Trophoblast cell (in vitro differentiated cells and primary cell): ENCODE results near the gene PLEKHM3.

ENCODE experiments used
- DNase-seq, 2 donors: peaks; one replicate each; pipeline ENCODE4 v3.0.0-alpha.2; 2016
- H2AFZ ChIP-seq: 2 replicates; pipeline ENCODE4 v1.6.1; 2013; ENCODE audit warnings: low read length, moderate library complexity, mild to moderate bottlenecking; ENCODE audit not compliant: insufficient read depth, poor library complexity
- H2AK5ac ChIP-seq: 2 replicates; pipeline ENCODE4 v1.6.1; 2013; ENCODE audit warnings: mild to moderate bottlenecking, low read length
- H2BK120ac ChIP-seq: 2 replicates; pipeline ENCODE4 v1.6.1; 2013; ENCODE audit warnings: low read length, mild to moderate bottlenecking, moderate library complexity; ENCODE audit not compliant: insufficient read depth, poor library complexity
- H2BK12ac ChIP-seq: 2 replicates; pipeline ENCODE4 v1.6.1; 2013; ENCODE audit warnings: mild to moderate bottlenecking, low read length, moderate library complexity
- H2BK5ac ChIP-seq: 2 replicates; pipeline ENCODE4 v1.6.1; 2013; ENCODE audit warnings: low read length, low read depth, moderate library complexity, mild to moderate bottlenecking; ENCODE audit not compliant: poor library complexity
- H3K14ac ChIP-seq: 2 replicates; pipeline ENCODE4 v1.6.1; 2013; ENCODE audit warnings: mild to moderate bottlenecking, low read length
- H3K18ac ChIP-seq: 2 replicates; pipeline ENCODE4 v1.6.1; 2013; ENCODE audit warnings: mild to moderate bottlenecking, low read length
- H3K23ac ChIP-seq: 2 replicates; pipeline ENCODE4 v1.6.1; 2013; ENCODE audit warnings: low read length
- H3K27ac ChIP-seq: 2 replicates; pipeline ENCODE4 v1.5.1; 2013; ENCODE audit warnings: low read depth, mild to moderate bottlenecking, inconsistent platforms, low read length, moderate library complexity
- H3K27me3 ChIP-seq: 2 replicates; pipeline ENCODE4 v1.6.1; 2013; ENCODE audit warnings: inconsistent platforms, mild to moderate bottlenecking, low read length, moderate library complexity; ENCODE audit not compliant: insufficient read depth
- H3K36me3 ChIP-seq, 2 experiments: 1 replicate in 1 of 2; 2 replicates in 1 of 2; pipeline ENCODE4 v1.6.1; 2013; ENCODE audit warnings: low read length in 2 of 2, mild to moderate bottlenecking in 2 of 2, moderate library complexity in 1 of 2; ENCODE audit not compliant: insufficient read depth in 2 of 2, control insufficient read depth in 1 of 2
- H3K4ac ChIP-seq: 2 replicates; pipeline ENCODE4 v1.6.1; 2013; ENCODE audit warnings: low read depth, mild to moderate bottlenecking, low read length, moderate library complexity
- H3K4me1 ChIP-seq, 2 experiments: 1 replicate in 1 of 2; 2 replicates in 1 of 2; pipeline ENCODE4 v1.6.1; 2013; ENCODE audit warnings: low read length in 2 of 2, mild to moderate bottlenecking in 2 of 2, moderate library complexity in 1 of 2; ENCODE audit not compliant: insufficient read depth in 2 of 2, control insufficient read depth in 1 of 2
- H3K4me2 ChIP-seq: 2 replicates; pipeline ENCODE4 v1.6.1; 2013; ENCODE audit warnings: inconsistent platforms, mild to moderate bottlenecking, low read length, moderate library complexity
- H3K4me3 ChIP-seq: 2 replicates; pipeline ENCODE4 v1.5.1; 2013; ENCODE audit warnings: mild to moderate bottlenecking, low read depth, low read length, inconsistent platforms
- H3K79me1 ChIP-seq: one replicate; pipeline ENCODE4 v1.6.1; 2013; ENCODE audit warnings: low read length
- H3K79me2 ChIP-seq: 2 replicates; pipeline ENCODE4 v1.6.1; 2013; ENCODE audit warnings: low read length, mild to moderate bottlenecking; ENCODE audit not compliant: control insufficient read depth, insufficient read depth, poor library complexity
- H3K9ac ChIP-seq: 2 replicates; pipeline ENCODE4 v1.6.1; 2013; ENCODE audit warnings: mild to moderate bottlenecking, low read length
- H3K9me3 ChIP-seq: 2 replicates; pipeline ENCODE4 v1.6.1; 2013; ENCODE audit warnings: low read depth, mild to moderate bottlenecking, control low read depth, inconsistent platforms, low read length; ENCODE audit not compliant: insufficient read depth
- H4K12ac ChIP-seq: 2 replicates; pipeline ENCODE4 v1.6.1; 2013; ENCODE audit warnings: low read depth, mild to moderate bottlenecking, low read length, moderate library complexity
- H4K8ac ChIP-seq: 2 replicates; pipeline ENCODE4 v1.6.1; 2013; ENCODE audit warnings: low read depth, mild to moderate bottlenecking, low read length, moderate library complexity
- H4K91ac ChIP-seq: one replicate; pipeline ENCODE4 v1.6.1; 2013; ENCODE audit warnings: low read depth, mild to moderate bottlenecking, low read length, moderate library complexity
- WGBS: extraction: QIAGEN DNeasy Blood & Tissue Kit; methylation state at CpG from one replicate; pipeline ENCODE4 v1.1.7; 2013; ENCODE audit warnings: missing lambda C conversion rate; ENCODE audit not compliant: insufficient read length, insufficient coverage; ENCODE audit errors: extremely low coverage; 5-methylcytosine and 5-hydroxymethylcytosine counted together

The PLEKHM3 gene

DNA sequence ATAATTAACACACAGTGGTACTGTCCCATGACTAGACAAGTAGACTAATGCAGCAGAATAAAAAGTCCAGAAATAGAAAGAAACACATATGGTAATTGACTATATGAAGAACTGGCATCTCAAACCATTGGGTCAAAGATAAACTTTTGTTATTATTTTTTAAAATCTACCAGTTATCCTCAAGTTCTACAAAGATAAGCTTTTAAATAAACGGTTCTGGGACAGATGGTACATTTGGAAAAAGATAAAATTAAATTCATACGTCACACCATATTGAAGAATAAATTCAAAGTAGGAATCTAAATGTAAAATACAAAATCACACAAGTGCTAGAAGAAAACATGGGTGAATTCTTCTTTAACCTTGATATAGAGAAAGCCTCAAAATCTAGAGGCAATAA, 37.6 kb upstream of the PLEKHM3 start:
- Histone ChIP-seq H3K18ac (no peak overlapping the region), H3K4ac (no peak overlapping the region), H3K14ac (no peak overlapping the region), H2AK5ac (no peak overlapping the region), H3K4me2 (no peak overlapping the region), H3K4me3 (no peak overlapping the region), H3K27me3 (no peaks in the 10 kb centered on the region), H3K27ac (no peak overlapping the region), H2BK5ac (no peak overlapping the region), H3K9me3 (no peaks in the 10 kb centered on the region), H4K8ac (no peak overlapping the region), H3K23ac (no peak overlapping the region), H3K36me3 (no peaks in the 10 kb centered on the region), H3K79me2 (no peaks in the 10 kb centered on the region), H4K91ac (no peak overlapping the region), H2AFZ (no peak overlapping the region), H3K9ac (no peak overlapping the region), H3K79me1 (no peaks in the 10 kb centered on the region), H2BK120ac (no peak overlapping the region), H2BK12ac (no peak overlapping the region), H3K4me1 (no peaks in the 10 kb centered on the region), H4K12ac (no peak overlapping the region)
- DNase-seq, result no peak
- WGBS, result no CpG with 5 or more reads among the region's 2 CpGs

DNA sequence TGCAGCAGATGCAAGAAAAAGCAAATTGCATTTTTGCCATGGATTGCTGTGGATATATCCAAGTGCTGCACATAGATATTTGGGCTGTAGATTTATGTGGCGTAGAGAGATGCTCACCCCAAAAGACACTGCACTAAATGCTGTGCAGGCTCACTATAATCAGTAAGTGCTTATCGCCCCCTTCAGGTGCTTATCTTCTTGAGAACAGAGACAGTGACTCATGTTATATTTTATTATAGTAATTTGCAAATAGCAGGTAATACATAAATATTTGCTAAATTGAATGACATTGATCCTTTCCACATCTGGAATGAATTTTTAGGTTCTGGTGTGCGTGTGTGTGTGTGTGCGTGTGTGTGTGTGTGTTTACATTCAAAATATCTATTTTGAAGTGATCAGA, 36.8 kb upstream of the PLEKHM3 start:
- Histone ChIP-seq H3K79me2 (no peaks in the 10 kb centered on the region), H3K9ac (no peak overlapping the region), H3K18ac (no peak overlapping the region), H3K27me3 (no peaks in the 10 kb centered on the region), H2AK5ac (no peak overlapping the region), H3K36me3 (no peaks in the 10 kb centered on the region), H4K91ac (no peak overlapping the region), H3K79me1 (no peaks in the 10 kb centered on the region), H3K4ac (no peak overlapping the region), H3K4me3 (no peak overlapping the region), H2BK12ac (no peak overlapping the region), H2AFZ (no peak overlapping the region), H3K4me2 (no peak overlapping the region), H3K4me1 (no peaks in the 10 kb centered on the region), H3K27ac (no peak overlapping the region), H3K14ac (no peak overlapping the region), H2BK120ac (no peak overlapping the region), H3K23ac (no peak overlapping the region), H4K12ac (no peak overlapping the region), H2BK5ac (no peak overlapping the region), H3K9me3 (no peaks in the 10 kb centered on the region), H4K8ac (no peak overlapping the region)
- peak; percentile 9 to 58 for DNase-seq
- WGBS, result no CpG with 5 or more reads among the region's 4 CpGs

DNA sequence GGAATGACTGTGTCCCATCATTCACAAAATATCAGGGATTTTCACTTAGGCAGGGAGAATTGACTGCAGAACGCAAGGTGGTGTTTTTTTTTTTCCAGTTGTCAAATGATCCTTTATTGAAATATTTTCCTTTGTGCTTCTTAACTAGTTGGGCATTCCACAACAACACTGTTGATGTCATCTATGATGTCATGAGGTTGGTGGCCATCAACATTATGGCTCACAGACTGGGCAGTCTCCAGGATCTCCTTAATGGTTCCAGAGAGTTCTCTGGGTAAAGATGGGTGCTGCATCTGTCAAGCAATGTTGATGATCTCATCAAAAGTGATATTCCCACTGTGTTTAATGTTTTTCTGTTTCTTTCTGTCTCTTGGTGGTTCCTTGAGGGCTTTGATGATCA, 31.8 kb upstream of the PLEKHM3 start:
- no peak overlapping the region for H2BK120ac ChIP-seq
- no peaks in the 10 kb centered on the region for H3K36me3 ChIP-seq
- H3K9me3 ChIP-seq, result no peaks in the 10 kb centered on the region
- no peak overlapping the region for H4K12ac ChIP-seq
- H3K27ac ChIP-seq, result no peak overlapping the region
- no peaks in the 10 kb centered on the region for H3K27me3 ChIP-seq
- H3K79me2 ChIP-seq, result no peaks in the 10 kb centered on the region
- no peak overlapping the region for H3K14ac ChIP-seq
- H2BK12ac ChIP-seq, result no peak overlapping the region
- no peak overlapping the region for H3K4me2 ChIP-seq
- no peak overlapping the region for H2AFZ ChIP-seq
- H3K4ac ChIP-seq, result no peak overlapping the region
- H4K8ac ChIP-seq, result no peak overlapping the region
- H3K18ac ChIP-seq, result no peak overlapping the region
- no peak overlapping the region for H3K4me3 ChIP-seq
- H3K23ac ChIP-seq, result no peak overlapping the region
- H2BK5ac ChIP-seq, result no peak overlapping the region
- no peak overlapping the region for H3K9ac ChIP-seq
- WGBS, result no CpG with 5 or more reads among the region's 1 CpG
- no peaks in the 10 kb centered on the region for H3K79me1 ChIP-seq
- H4K91ac ChIP-seq, result no peak overlapping the region
- no peak for DNase-seq
- H2AK5ac ChIP-seq, result no peak overlapping the region
- H3K4me1 ChIP-seq, result no peaks in the 10 kb centered on the region

DNA sequence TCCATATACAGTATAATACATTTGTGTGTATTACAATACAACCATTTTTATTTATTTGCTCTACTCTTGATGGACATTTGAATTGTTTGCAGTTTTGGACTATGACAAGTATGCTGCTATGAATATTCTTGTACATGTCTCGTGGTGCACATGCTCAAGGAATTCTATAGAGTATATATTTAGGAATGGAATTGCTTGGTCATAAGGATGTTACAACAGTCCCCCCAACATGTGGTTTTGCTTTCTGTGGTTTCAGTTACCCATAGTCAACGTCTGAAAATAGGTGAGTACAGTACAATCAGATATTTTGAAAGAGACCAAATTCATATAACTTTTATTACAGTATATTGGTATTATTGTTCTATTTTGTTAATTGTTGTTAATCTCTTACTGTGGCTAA, 24.1 kb upstream of the PLEKHM3 start:
- H3K9me3 ChIP-seq, result no peaks in the 10 kb centered on the region
- no peak overlapping the region for H3K27ac ChIP-seq
- H3K4me3 ChIP-seq, result no peak overlapping the region
- DNase-seq, result no peak
- H3K4me1 ChIP-seq, result no peaks in the 10 kb centered on the region
- H4K91ac ChIP-seq, result no peak overlapping the region
- no peaks in the 10 kb centered on the region for H3K27me3 ChIP-seq
- H3K14ac ChIP-seq, result no peak overlapping the region
- H2AFZ ChIP-seq, result no peak overlapping the region
- H4K8ac ChIP-seq, result no peak overlapping the region
- H3K79me1 ChIP-seq, result no peaks in the 10 kb centered on the region
- H4K12ac ChIP-seq, result no peak overlapping the region
- no peak overlapping the region for H2BK5ac ChIP-seq
- no peaks in the 10 kb centered on the region for H3K79me2 ChIP-seq
- H2AK5ac ChIP-seq, result no peak overlapping the region
- no peak overlapping the region for H3K4me2 ChIP-seq
- no CpG with 5 or more reads among the region's 2 CpGs for WGBS
- H2BK120ac ChIP-seq, result no peak overlapping the region
- H2BK12ac ChIP-seq, result no peak overlapping the region
- H3K23ac ChIP-seq, result no peak overlapping the region
- H3K18ac ChIP-seq, result no peak overlapping the region
- no peak overlapping the region for H3K4ac ChIP-seq
- no peak overlapping the region for H3K9ac ChIP-seq
- no peaks in the 10 kb centered on the region for H3K36me3 ChIP-seq
